C4-2B (cell line): Measurements from ENCODE around the gene ALX3.

Source experiments
- CTCF ChIP-seq: fragments of 450-650 bp; conservative IDR thresholded peaks from 2 replicates; pipeline ENCODE4 v1.5.1; 2017; ENCODE audit warnings: mild to moderate bottlenecking
- ZFX ChIP-seq: fragments of 450-650 bp; IDR thresholded peaks from 2 replicates; pipeline ENCODE4 v1.6.1; 2017

- TF ChIP-seq CTCF: no peak
- no peak for TF ChIP-seq ZFX
Observed at GRCh38 chr1:110058591-110058990, 11.9 kb downstream of the ALX3 start.
